Mammary microvascular endothelial cell (primary cell): ENCODE results near the gene PEA15. TPM values are rescaled to one million over a fixed set of nuclear protein-coding genes. Genes with fewer than 3 reads are reported as not detected.

Experiments
- total RNA-seq: library from RNA; depleted of rRNA; stranded (reverse); fragments of >200 nt; gene quantifications from 2 replicates; pipeline ENCODE4 v1.2.3, GENCODE V29; 2015

Gene PEA15
- total RNA-seq, result 143 TPM in 2 replicates

GRCh38 chr1:160205242-160206035 is at the start of gene PEA15:
PEA15 (plus strand) TSS chr1:160205384; CDS start chr1:160211545, 6,161 bp downstream.

DNA sequence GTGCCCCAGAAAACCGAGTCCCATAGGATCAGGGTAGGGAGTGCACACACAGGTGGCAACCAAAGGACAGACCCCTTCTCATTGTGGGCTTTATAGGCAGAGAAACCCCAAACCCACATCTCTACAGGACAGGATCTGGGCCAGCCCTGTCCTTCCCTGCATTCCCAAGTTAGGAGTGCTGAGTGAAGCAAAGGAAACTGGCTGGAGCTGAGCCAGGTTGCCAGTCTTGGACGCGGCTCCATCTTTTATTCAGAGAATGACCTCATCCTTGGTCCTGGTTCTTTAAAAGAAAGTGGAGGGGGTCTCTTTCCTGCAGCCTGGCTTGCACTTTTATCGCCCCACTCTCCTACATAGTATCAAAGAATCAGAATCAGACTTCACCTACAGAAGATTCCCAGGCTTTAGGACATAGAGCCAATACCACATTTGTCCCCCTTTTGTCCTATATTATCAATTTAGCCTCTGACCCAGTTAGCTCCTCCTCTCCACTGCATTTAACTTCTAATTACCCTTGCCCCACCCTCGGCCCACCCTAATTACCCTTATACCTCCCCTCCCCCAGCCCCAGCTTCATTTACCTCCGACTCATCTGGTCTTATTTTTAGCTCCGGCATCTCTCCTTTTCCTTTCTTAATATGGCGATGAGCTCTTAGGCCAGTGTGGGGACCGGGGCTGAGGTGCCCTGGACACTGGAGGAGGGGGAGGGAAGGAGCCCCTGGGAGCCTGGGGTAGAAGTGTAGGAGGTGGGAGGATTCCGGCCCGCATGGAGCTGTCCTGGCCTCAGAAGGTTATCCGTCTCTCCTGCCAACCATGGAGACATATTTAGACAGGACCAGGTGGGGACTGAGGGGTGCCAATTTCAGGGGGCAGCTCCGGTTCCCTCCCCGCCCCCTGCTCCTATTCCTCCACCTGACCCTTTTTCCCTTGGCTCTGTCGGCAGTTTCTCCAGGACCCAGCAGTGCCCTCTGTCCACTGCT is 15.2 kb upstream of the PEA15 start, which contains the start of gene CASQ1:
Gene CASQ1 (plus strand): TSS at position 927 of the 977 bp plus-strand sequence. CDS start 177 bp downstream, outside the sequence.

GRCh38 chr1:160261893-160262794 is 57.0 kb downstream of the PEA15 start, which contains the start of gene DCAF8:
DCAF8 (minus strand) TSS chr1:160262549; CDS start chr1:160244008, 18,541 bp downstream.

Other genes starting within 250 kb of the PEA15 start
- 2.0 and 3.1 TPM in 2 replicates for gene PIGM, start 173.4 kb upstream of the PEA15 start, total RNA-seq
- not detected in 2 replicates for gene KCNJ10, start 135.2 kb upstream of the PEA15 start, total RNA-seq
- not detected in 2 replicates for gene KCNJ9, start 123.8 kb upstream of the PEA15 start, total RNA-seq
- 7.1 and 7.4 TPM in 2 replicates for gene IGSF8, start 106.8 kb upstream of the PEA15 start, total RNA-seq
- not detected in 2 replicates for gene ATP1A2, start 89.6 kb upstream of the PEA15 start, total RNA-seq
- not detected in 2 replicates for gene ATP1A4, start 53.8 kb upstream of the PEA15 start, total RNA-seq
- not detected in 2 replicates for gene CASQ1, start 14.8 kb upstream of the PEA15 start, total RNA-seq
- 43.9 and 49.2 TPM in 2 replicates for gene DCAF8, start 57.2 kb downstream of the PEA15 start, total RNA-seq
- gene PEX19, start 79.7 kb downstream of the PEA15 start, total RNA-seq, result 28.4 and 29.1 TPM in 2 replicates
- gene COPA, start 137.9 kb downstream of the PEA15 start, total RNA-seq, result 114 and 125 TPM in 2 replicates
- gene NCSTN, start 138.0 kb downstream of the PEA15 start, total RNA-seq, result 71.8 and 79.2 TPM in 2 replicates
- gene NHLH1, start 161.7 kb downstream of the PEA15 start, total RNA-seq, result 0.13 TPM in 1 of 2 replicates, not detected in the other
- not detected in 2 replicates for gene VANGL2, start 195.2 kb downstream of the PEA15 start, total RNA-seq